Measurements from ENCODE around the gene CAPSL. TPM values are rescaled to one million over a fixed set of nuclear protein-coding genes. Genes with fewer than 3 reads are reported as not detected.

CAPSL gene
- total RNA-seq (not detected in 2 replicates), polyA plus RNA-seq (not detected in 2 replicates), polyA minus RNA-seq (not detected in 2 replicates)
- total RNA-seq (2013), result not detected

DNA sequence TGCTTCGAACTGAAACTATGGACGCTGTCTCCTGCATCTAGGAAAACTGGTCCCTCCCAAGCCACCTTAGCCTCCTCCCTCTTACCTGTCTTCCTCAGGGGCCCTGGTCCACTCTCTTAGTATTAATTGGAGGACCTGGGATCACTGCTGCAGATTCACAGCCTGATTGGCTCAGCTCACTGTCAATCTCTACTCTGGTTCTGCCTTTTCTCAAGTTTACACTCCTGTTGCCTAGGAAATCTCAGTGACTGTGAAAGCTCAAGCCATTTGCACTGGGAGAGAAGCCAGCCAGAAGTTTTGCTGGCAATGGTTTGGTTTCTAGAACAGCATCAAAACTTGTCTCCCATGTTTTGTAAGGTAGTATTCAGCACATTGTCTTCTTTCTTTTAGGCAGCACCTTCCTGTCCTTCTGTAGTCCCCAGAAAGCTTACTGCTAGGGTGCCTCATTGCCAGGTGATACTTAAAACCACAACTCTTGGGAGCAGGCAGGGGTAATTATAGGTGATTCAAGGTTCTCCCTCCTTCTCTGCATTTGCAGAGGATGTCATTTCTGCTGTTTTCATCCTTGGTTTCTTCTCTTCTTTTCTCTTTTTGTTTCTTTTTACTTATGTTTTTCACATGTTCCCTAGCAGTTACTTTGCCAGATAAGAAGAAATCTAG is at the start of gene CAPSL:
TSS of gene CAPSL (minus strand) at position 55 of the 660 bp plus-strand sequence. CDS start 17,502 bp downstream, outside the sequence.
- H4K20me1 ChIP-seq (ENCODE audit: control insufficient read depth, insufficient read depth, low read length, poor library complexity, severe bottlenecking), result no peaks in the 10 kb centered on the region
- ChIA-PET POLR2A (no interaction called here), CTCF (no interaction called here)
- H3K79me2 ChIP-seq (ENCODE audit: control insufficient read depth, insufficient read depth, low read length), result no peaks in the 10 kb centered on the region
- H3K27ac ChIP-seq (ENCODE audit: low read length in 2 of 2), result no peak within 1 kb of the TSS
- no peak within 1 kb of the TSS for H3K4me2 ChIP-seq (replicated peaks; ENCODE audit: low read depth, low read length, poor library complexity, severe bottlenecking)
- H3K9me3 ChIP-seq (ENCODE audit: control extremely low read depth in 1 of 3, control insufficient read depth in 2 of 3, insufficient read depth in 1 of 3, low read length in 2 of 3), result no peaks in the 10 kb centered on the region
- 70% methylated on average over 2 of the region's 2 CpGs for WGBS (ENCODE audit: insufficient coverage)
- no peaks in the 10 kb centered on the region for H3K9me3 Mint-ChIP-seq (ENCODE audit: insufficient read depth)
- TF ChIP-seq EZH2 (IDR thresholded peaks at IDR 0.05; ENCODE audit: borderline replicate concordance, insufficient read depth, low read depth, low read length, poor library complexity, severe bottlenecking), result no peak
- TF ChIP-seq, protein P1, sequence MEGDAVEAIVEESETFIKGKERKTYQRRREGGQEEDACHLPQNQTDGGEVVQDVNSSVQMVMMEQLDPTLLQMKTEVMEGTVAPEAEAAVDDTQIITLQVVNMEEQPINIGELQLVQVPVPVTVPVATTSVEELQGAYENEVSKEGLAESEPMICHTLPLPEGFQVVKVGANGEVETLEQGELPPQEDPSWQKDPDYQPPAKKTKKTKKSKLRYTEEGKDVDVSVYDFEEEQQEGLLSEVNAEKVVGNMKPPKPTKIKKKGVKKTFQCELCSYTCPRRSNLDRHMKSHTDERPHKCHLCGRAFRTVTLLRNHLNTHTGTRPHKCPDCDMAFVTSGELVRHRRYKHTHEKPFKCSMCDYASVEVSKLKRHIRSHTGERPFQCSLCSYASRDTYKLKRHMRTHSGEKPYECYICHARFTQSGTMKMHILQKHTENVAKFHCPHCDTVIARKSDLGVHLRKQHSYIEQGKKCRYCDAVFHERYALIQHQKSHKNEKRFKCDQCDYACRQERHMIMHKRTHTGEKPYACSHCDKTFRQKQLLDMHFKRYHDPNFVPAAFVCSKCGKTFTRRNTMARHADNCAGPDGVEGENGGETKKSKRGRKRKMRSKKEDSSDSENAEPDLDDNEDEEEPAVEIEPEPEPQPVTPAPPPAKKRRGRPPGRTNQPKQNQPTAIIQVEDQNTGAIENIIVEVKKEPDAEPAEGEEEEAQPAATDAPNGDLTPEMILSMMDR (IDR thresholded peaks at IDR 0.05), result no peak
- no peak within 1 kb of the TSS for H3K27ac Mint-ChIP-seq
- no peaks in the 10 kb centered on the region for H3K4me1 ChIP-seq (ENCODE audit: control insufficient read depth in 2 of 2, insufficient read depth in 2 of 2, low read length in 2 of 2)
- no peaks in the 10 kb centered on the region for H3K36me3 ChIP-seq (replicated peaks in 1 of 2; ENCODE audit: control extremely low read depth in 1 of 2, control insufficient read depth in 1 of 2, extremely low read depth in 1 of 2, insufficient read depth in 2 of 2, low read length in 1 of 2)
- H3K9ac ChIP-seq (ENCODE audit: low read length), result no peak within 1 kb of the TSS
- no peak within 1 kb of the TSS for H2AFZ ChIP-seq (ENCODE audit: insufficient read depth, low read depth, low read length, poor library complexity, severe bottlenecking)
- ATAC-seq (ENCODE audit: low read depth) (no peak), DNase-seq (no peak)
- no peaks in the 10 kb centered on the region for H3K4me1 Mint-ChIP-seq
- no peaks in the 10 kb centered on the region for H3K27me3 Mint-ChIP-seq
- H3K27me3 ChIP-seq (replicated peaks in 1 of 4; ENCODE audit: control extremely low read depth in 1 of 4, control insufficient read depth in 3 of 4, insufficient read depth in 4 of 4, low read length in 3 of 4), result no peaks in the 10 kb centered on the region
- intact Hi-C loops (cut with micrococcal nuclease), result no loop called here
- no peak within 1 kb of the TSS for H3K4me3 Mint-ChIP-seq
- H3K4me3 ChIP-seq (ENCODE audit: control extremely low read depth in 1 of 5, extremely low read depth in 1 of 5, insufficient read depth in 1 of 5, low read depth in 2 of 5, low read length in 4 of 5), result no peak within 1 kb of the TSS

DNA sequence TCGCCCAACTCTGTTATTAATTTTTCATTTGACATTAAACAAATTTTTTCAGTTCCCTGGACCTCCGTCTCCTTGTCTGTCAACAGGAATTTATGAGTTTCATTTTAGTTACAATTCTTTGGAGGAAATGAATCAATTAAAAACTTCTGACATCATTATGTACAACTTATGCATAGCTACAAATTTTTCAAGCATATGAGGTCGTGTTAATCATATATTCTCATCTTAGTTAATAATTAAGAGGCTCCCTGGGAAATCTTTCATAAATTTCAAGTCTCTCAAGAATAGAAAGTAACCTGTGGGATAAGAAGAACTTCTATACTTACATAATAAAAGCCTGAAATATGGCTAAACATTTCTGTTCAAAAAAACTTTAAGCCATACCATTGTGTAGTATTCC is 49.4 kb upstream of the CAPSL start:
- H3K4me3 ChIP-seq (ENCODE audit: control extremely low read depth in 1 of 5, extremely low read depth in 1 of 5, insufficient read depth in 1 of 5, low read depth in 2 of 5, low read length in 4 of 5), result no peak overlapping the region
- WGBS (ENCODE audit: insufficient coverage), result no CpG with 5 or more reads among the region's 3 CpGs

More for the DNA sequence above, 49.4 kb upstream of the CAPSL start:
- intact Hi-C loops (cut with micrococcal nuclease), result no loop called here
- H3K4me1 ChIP-seq (ENCODE audit: control insufficient read depth in 2 of 2, insufficient read depth in 2 of 2, low read length in 2 of 2), result no peaks in the 10 kb centered on the region
- DNase-seq (no peak), ATAC-seq (ENCODE audit: low read depth) (no peak)
- H3K4me2 ChIP-seq (replicated peaks; ENCODE audit: low read depth, low read length, poor library complexity, severe bottlenecking), result no peak overlapping the region
- Mint-ChIP-seq H3K4me3 (no peak overlapping the region), H3K27ac (no peak overlapping the region), H3K27me3 (peaks cover 11% of the 10 kb centered on the region), H3K4me1 (no peaks in the 10 kb centered on the region), H3K9me3 (ENCODE audit: insufficient read depth) (peaks cover 1% of the 10 kb centered on the region)
- H3K79me2 ChIP-seq (ENCODE audit: control insufficient read depth, insufficient read depth, low read length), result no peaks in the 10 kb centered on the region
- ChIA-PET CTCF (no interaction called here), POLR2A (no interaction called here)
- peaks cover 0 to 9% (median under 1%) of the 10 kb centered on the region in 3 donors for H3K9me3 ChIP-seq (ENCODE audit: control extremely low read depth in 1 of 3, control insufficient read depth in 2 of 3, insufficient read depth in 1 of 3, low read length in 2 of 3)
- no peak overlapping the region for H3K9ac ChIP-seq (ENCODE audit: low read length)
- no peaks in the 10 kb centered on the region for H3K36me3 ChIP-seq (replicated peaks in 1 of 2; ENCODE audit: control extremely low read depth in 1 of 2, control insufficient read depth in 1 of 2, extremely low read depth in 1 of 2, insufficient read depth in 2 of 2, low read length in 1 of 2)
- peaks cover 0 to 3% (median 0%) of the 10 kb centered on the region in 4 experiments for H3K27me3 ChIP-seq (replicated peaks in 1 of 4; ENCODE audit: control extremely low read depth in 1 of 4, control insufficient read depth in 3 of 4, insufficient read depth in 4 of 4, low read length in 3 of 4)
- H2AFZ ChIP-seq (ENCODE audit: insufficient read depth, low read depth, low read length, poor library complexity, severe bottlenecking), result no peak overlapping the region
- H3K27ac ChIP-seq (ENCODE audit: low read length in 2 of 2), result no peak overlapping the region
- no peaks in the 10 kb centered on the region for H4K20me1 ChIP-seq (ENCODE audit: control insufficient read depth, insufficient read depth, low read length, poor library complexity, severe bottlenecking)
- TF ChIP-seq EZH2 (IDR thresholded peaks at IDR 0.05; ENCODE audit: borderline replicate concordance, insufficient read depth, low read depth, low read length, poor library complexity, severe bottlenecking), result no peak
- TF ChIP-seq, protein P1 (IDR thresholded peaks at IDR 0.05), result no peak

Data from B cell (primary cell).